H1 (cell line): Measurements from ENCODE around the gene REPS1. TPM values are rescaled to one million over a fixed set of nuclear protein-coding genes. Genes with fewer than 3 reads are reported as not detected.

Experiments used
- CHD2 ChIP-seq: IDR thresholded peaks from 2 replicates; pipeline ENCODE4 v1.6.1; 2012; ENCODE audit warnings: low read length, improper control_type of control experiment
- EGR1 ChIP-seq: IDR thresholded peaks from 2 replicates; pipeline ENCODE4 v1.6.1; 2011; ENCODE audit warnings: low read depth, low read length, borderline replicate concordance
- RFX5 ChIP-seq: IDR thresholded peaks from 2 replicates; pipeline ENCODE4 v1.6.1; 2011; ENCODE audit warnings: low read depth, low read length, improper control_type of control experiment, borderline replicate concordance
- RNF2 ChIP-seq: fragments of 200-900, 300-1000 bp; sonication (generic); IDR thresholded peaks from 2 replicates; pipeline ENCODE4 v1.7.1; 2016; ENCODE audit warnings: borderline replicate concordance, low read depth, mild to moderate bottlenecking, antibody characterized with exemption, low read length; ENCODE audit not compliant: poor library complexity, severe bottlenecking; ENCODE audit errors: missing control alignments
- SP2 ChIP-seq: IDR thresholded peaks from 2 replicates; pipeline ENCODE4 v1.6.1; 2012; ENCODE audit warnings: mild to moderate bottlenecking, low read length, inconsistent platforms
- SUZ12 ChIP-seq: fragments of 200-600 bp; sonication (generic); IDR thresholded peaks from 2 replicates; pipeline ENCODE4 v1.6.1; 2012; ENCODE audit warnings: mild to moderate bottlenecking, inconsistent platforms, low read length, moderate library complexity, mixed read lengths
- TAF7 ChIP-seq: optimal IDR thresholded peaks from 2 replicates; pipeline ENCODE3; 2011; ENCODE audit warnings: low read depth, mild to moderate bottlenecking, inconsistent platforms, low read length, moderate library complexity, borderline replicate concordance
- polyA plus RNA-seq, 7 experiments: library from polyadenylated mRNA; depleted of rRNA in 3 of 7; stranded (reverse) in 5 of 7; unstranded in 2 of 7; fragments of >200 nt in 5 of 7; fragments of 200-250 nt in 2 of 7; gene quantifications; 1 replicate in 5 of 7; 2 replicates in 1 of 7; 4 replicates in 1 of 7; pipeline versions ENCODE4 v1.2.1 to v1.2.3, GENCODE V29; 2011 to 2013; ENCODE audit warnings: missing spikeins in 2 of 7, mixed read lengths in 2 of 7
- total RNA-seq: library from RNA; stranded (reverse); fragmentation: NEBNext Ultra II Directional; extraction: Animal tissue kit (Norgen Biotek cat#: 25700); gene quantifications from 2 replicates; pipeline ENCODE4 v1.2.1, GENCODE V29; 2021
- TF ChIP-seq, protein P1 (sequence below), 3 experiments: IDR thresholded peaks; 1 replicate in 2 of 3; 2 replicates in 1 of 3; pipeline versions ENCODE4 v1.5.1 to v1.6.1; 2011; ENCODE audit warnings: low read length in 3 of 3, mild to moderate bottlenecking in 3 of 3, inconsistent platforms in 2 of 3, low read depth in 1 of 3, moderate library complexity in 1 of 3; ENCODE audit not compliant: insufficient read depth in 1 of 3; ENCODE audit errors: control extremely low read depth in 1 of 3
- TF ChIP-seq, protein P2 (sequence below): IDR thresholded peaks from 2 replicates; pipeline ENCODE4 v1.6.1; 2012; ENCODE audit warnings: inconsistent platforms
- TF ChIP-seq, protein P3 (sequence below): IDR thresholded peaks from 2 replicates; pipeline ENCODE4 v1.6.1; 2011; ENCODE audit warnings: low read length, improper control_type of control experiment
- TF ChIP-seq, protein P4 (sequence below): IDR thresholded peaks from 2 replicates; pipeline ENCODE4 v1.6.1; 2012; ENCODE audit warnings: low read length, inconsistent platforms

The REPS1 gene
- total and polyA plus RNA-seq, 2 of the 8 experiments (the other 6 are each of a cell fraction or from before 2014, with no cell fraction given), result 52.1 to 68.9 TPM

DNA sequence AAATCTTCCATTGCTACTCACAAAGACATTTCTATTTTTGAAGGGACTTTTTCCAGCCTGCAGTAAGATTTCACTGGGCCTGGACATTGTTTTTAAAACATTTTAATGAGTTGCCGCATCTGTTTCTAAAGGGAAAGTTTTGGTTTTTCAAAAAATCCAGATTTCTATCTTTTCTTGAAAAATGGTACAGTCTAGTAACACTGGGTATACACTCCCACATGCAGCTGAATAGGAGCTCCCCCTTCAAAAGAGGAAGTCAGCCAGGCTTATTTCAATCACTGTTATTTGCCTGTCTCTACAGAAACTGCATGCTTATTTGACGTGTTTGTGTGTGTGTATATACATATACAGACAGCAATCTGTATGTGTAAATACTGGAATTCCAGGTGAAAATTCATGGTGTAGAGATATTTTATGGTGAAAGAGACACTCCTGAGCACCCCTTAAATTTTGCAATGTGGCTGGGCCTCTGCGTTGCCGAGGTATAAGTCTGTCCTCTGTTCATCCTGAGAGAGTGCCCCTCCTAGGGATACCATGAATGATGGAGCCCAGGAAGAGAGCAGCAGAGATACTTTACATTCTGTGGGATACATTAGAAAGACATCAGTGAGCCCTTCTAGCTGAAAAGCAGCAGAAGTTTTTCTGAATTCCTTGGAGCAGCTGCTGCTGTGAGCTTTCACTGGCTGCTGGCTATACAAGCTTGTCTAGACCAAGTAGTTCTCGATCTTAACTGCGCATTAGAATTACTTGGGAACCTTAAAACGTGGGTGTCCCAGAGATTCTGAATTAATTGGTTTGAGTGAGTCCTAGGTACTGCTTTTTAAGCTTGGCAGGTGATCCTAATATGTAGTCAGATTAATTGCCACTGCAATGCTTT is 28.5 kb upstream of the REPS1 start (continued):
- TF ChIP-seq, protein P1, sequence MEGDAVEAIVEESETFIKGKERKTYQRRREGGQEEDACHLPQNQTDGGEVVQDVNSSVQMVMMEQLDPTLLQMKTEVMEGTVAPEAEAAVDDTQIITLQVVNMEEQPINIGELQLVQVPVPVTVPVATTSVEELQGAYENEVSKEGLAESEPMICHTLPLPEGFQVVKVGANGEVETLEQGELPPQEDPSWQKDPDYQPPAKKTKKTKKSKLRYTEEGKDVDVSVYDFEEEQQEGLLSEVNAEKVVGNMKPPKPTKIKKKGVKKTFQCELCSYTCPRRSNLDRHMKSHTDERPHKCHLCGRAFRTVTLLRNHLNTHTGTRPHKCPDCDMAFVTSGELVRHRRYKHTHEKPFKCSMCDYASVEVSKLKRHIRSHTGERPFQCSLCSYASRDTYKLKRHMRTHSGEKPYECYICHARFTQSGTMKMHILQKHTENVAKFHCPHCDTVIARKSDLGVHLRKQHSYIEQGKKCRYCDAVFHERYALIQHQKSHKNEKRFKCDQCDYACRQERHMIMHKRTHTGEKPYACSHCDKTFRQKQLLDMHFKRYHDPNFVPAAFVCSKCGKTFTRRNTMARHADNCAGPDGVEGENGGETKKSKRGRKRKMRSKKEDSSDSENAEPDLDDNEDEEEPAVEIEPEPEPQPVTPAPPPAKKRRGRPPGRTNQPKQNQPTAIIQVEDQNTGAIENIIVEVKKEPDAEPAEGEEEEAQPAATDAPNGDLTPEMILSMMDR (IDR thresholded peaks at IDR 0.05; ENCODE audit: control extremely low read depth in 1 of 3, insufficient read depth in 1 of 3, low read depth in 1 of 3, low read length in 3 of 3), result no peak
- TF ChIP-seq EGR1 (no peak), CHD2 (no peak), RNF2 (no peak), SP2 (no peak), RFX5 (no peak), TAF7 (no peak), SUZ12 (no peak)
- TF ChIP-seq, protein P2, sequence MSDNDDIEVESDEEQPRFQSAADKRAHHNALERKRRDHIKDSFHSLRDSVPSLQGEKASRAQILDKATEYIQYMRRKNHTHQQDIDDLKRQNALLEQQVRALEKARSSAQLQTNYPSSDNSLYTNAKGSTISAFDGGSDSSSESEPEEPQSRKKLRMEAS, result no peak
- TF ChIP-seq, protein P3, sequence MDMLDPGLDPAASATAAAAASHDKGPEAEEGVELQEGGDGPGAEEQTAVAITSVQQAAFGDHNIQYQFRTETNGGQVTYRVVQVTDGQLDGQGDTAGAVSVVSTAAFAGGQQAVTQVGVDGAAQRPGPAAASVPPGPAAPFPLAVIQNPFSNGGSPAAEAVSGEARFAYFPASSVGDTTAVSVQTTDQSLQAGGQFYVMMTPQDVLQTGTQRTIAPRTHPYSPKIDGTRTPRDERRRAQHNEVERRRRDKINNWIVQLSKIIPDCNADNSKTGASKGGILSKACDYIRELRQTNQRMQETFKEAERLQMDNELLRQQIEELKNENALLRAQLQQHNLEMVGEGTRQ, result no peak
- TF ChIP-seq, protein P4, sequence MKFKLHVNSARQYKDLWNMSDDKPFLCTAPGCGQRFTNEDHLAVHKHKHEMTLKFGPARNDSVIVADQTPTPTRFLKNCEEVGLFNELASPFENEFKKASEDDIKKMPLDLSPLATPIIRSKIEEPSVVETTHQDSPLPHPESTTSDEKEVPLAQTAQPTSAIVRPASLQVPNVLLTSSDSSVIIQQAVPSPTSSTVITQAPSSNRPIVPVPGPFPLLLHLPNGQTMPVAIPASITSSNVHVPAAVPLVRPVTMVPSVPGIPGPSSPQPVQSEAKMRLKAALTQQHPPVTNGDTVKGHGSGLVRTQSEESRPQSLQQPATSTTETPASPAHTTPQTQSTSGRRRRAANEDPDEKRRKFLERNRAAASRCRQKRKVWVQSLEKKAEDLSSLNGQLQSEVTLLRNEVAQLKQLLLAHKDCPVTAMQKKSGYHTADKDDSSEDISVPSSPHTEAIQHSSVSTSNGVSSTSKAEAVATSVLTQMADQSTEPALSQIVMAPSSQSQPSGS, result no peak
